Lung (tissue), 12 donors: ENCODE data around the gene HIP1R. TPM values are rescaled to one million over a fixed set of nuclear protein-coding genes. Genes with fewer than 3 reads are reported as not detected.

ENCODE experiments used
- ATAC-seq: fragments of 200-7000 bp; cut with Tn5 transposase; one replicate; pipeline ENCODE4 v1.9.1; 2020; ENCODE audit warnings: moderate number of reproducible peaks; ENCODE audit not compliant: insufficient read depth, low FRiP score
- DNase-seq, 3 donors: peaks; one replicate each; pipeline ENCODE4 v3.0.0-alpha.2; 2013 to 2017
- H3K27ac ChIP-seq, 2 donors: one replicate each; pipeline ENCODE4 v1.5.1; 2013; ENCODE audit warnings: mild to moderate bottlenecking in 2 of 2, moderate library complexity in 2 of 2, control low read depth in 1 of 2, inconsistent platforms in 1 of 2, low read depth in 1 of 2, low read length in 1 of 2
- H3K27me3 ChIP-seq, 3 donors: one replicate each; pipeline ENCODE4 v1.5.1; 2013; ENCODE audit warnings: low read length in 2 of 3; ENCODE audit not compliant: control insufficient read depth in 3 of 3, insufficient read depth in 3 of 3
- H3K36me3 ChIP-seq, 4 donors: one replicate each; pipeline ENCODE4 v1.5.1; 2013; ENCODE audit warnings: low read length in 4 of 4, mild to moderate bottlenecking in 1 of 4, moderate library complexity in 1 of 4; ENCODE audit not compliant: control insufficient read depth in 4 of 4, insufficient read depth in 4 of 4
- H3K4me1 ChIP-seq, 5 donors: one replicate each; pipeline ENCODE4 v1.5.1; 2013; ENCODE audit warnings: low read length in 5 of 5, mild to moderate bottlenecking in 2 of 5, moderate library complexity in 1 of 5; ENCODE audit not compliant: control insufficient read depth in 5 of 5, insufficient read depth in 5 of 5
- H3K4me3 ChIP-seq: one replicate; pipeline ENCODE4 v1.5.1; 2013; ENCODE audit warnings: mild to moderate bottlenecking, control low read depth, moderate library complexity
- H3K9ac ChIP-seq, 2 donors: one replicate each; pipeline ENCODE4 v1.5.1; 2013; ENCODE audit warnings: low read length in 2 of 2, control low read depth in 1 of 2; ENCODE audit not compliant: insufficient read depth in 1 of 2
- H3K9me3 ChIP-seq, 4 donors: one replicate each; pipeline ENCODE4 v1.5.1; 2013; ENCODE audit warnings: low read length in 3 of 4, mild to moderate bottlenecking in 1 of 4, moderate library complexity in 1 of 4; ENCODE audit not compliant: control insufficient read depth in 4 of 4, insufficient read depth in 3 of 4
- CTCF ChIP-seq: IDR thresholded peaks from 2 replicates; pipeline ENCODE4 v1.5.1; 2012; ENCODE audit warnings: mild to moderate bottlenecking; ENCODE audit errors: control extremely low read depth, extremely low read depth
- WGBS, 2 donors: extraction: QIAGEN DNeasy Blood & Tissue Kit; methylation state at CpG; one replicate each; pipeline ENCODE4 v1.1.7; 2013; 5-methylcytosine and 5-hydroxymethylcytosine counted together
- polyA plus RNA-seq, 2 donors: library from polyadenylated mRNA; stranded (reverse); fragments of 200-250 nt; gene quantifications; one replicate each; pipeline ENCODE4 v1.2.1, GENCODE V29; 2013
- total RNA-seq, 2 donors: library from RNA; depleted of rRNA in 1 of 2; stranded (reverse); fragments of >200 nt in 1 of 2; gene quantifications; one replicate each; pipeline ENCODE4 v1.2.1, GENCODE V29; 2014 to 2021
- donor health status: control.
- donor health status: control.
- donor health status: Bipolar disorder and iron deficiency.
- donor health status: healthy.
- donor health status: DM: yes; HTN: yes; CAD: no.

The HIP1R gene
- total and polyA plus RNA-seq, 4 donors = 33.8 to 56.3 (median 35.4) TPM

GRCh38 chr12:122855928-122856831 is 20.9 kb downstream of the HIP1R start:
- Histone ChIP-seq H3K9me3 (no peaks in the 10 kb centered on the region), H3K9ac (no peak overlapping the region), H3K27ac (no peak overlapping the region), H3K36me3 (peaks cover 0 to 40% (median 0%) of the 10 kb centered on the region in 4 donors), H3K27me3 (no peaks in the 10 kb centered on the region), H3K4me1 (peaks cover 0 to 9% (median 3%) of the 10 kb centered on the region in 5 donors), H3K4me3 (no peak overlapping the region)
- no peak for DNase-seq
- WGBS, 2 donors = 93 to 94% methylated on average over 40 of the region's 40 CpGs
- ATAC-seq = no peak
- TF ChIP-seq CTCF = no peak

GRCh38 chr12:122856999-122857671 is 21.9 kb downstream of the HIP1R start:
- H3K9me3 ChIP-seq = no peaks in the 10 kb centered on the region
- no peaks in the 10 kb centered on the region for H3K27me3 ChIP-seq
- H3K27ac ChIP-seq = no peak overlapping the region
- ATAC-seq (no peak), DNase-seq (peak in 2 of 3 donors; percentile 56 to 69)
- H3K4me3 ChIP-seq = no peak overlapping the region
- H3K4me1 ChIP-seq = peaks cover 0 to 6% (median 3%) of the 10 kb centered on the region in 5 donors
- 85 to 91% methylated on average over 24 of the region's 24 CpGs for whole genome bisulfite sequencing, 2 donors
- peaks cover 0 to 42% (median 0%) of the 10 kb centered on the region in 4 donors for H3K36me3 ChIP-seq
- TF ChIP-seq CTCF = no peak
- H3K9ac ChIP-seq = no peak overlapping the region

GRCh38 chr12:122858171-122858570 is 22.9 kb downstream of the HIP1R start:
- H3K4me1 ChIP-seq = peaks cover 0 to 7% (median 0%) of the 10 kb centered on the region in 5 donors
- no peaks in the 10 kb centered on the region for H3K9me3 ChIP-seq
- H3K27me3 ChIP-seq = no peaks in the 10 kb centered on the region
- DNase-seq = no peak
- no peak overlapping the region for H3K27ac ChIP-seq
- H3K9ac ChIP-seq = no peak overlapping the region
- WGBS, 2 donors = 75 to 86% methylated on average over 14 of the region's 14 CpGs
- TF ChIP-seq CTCF = no peak
- no peak overlapping the region for H3K4me3 ChIP-seq
- no peak for ATAC-seq
- H3K36me3 ChIP-seq = peaks cover 0 to 42% (median 0%) of the 10 kb centered on the region in 4 donors
